Measurements from ENCODE around the gene RERE.

GRCh38 chr1:8716238-8716637 is 101.2 kb downstream of the RERE start:
- TF ChIP-seq CTCF (IDR thresholded peaks at IDR 0.05; ENCODE audit: insufficient read depth, low read length, poor library complexity, severe bottlenecking) (no peak), EZH2phosphoT487 (conservative IDR thresholded peaks at IDR 0.05; ENCODE audit: low read length) (no peak)

Measured in SU-DHL-6 (cell line).